Superior temporal gyrus (tissue), 1 donor: Measurements from ENCODE around the gene TTC12.

ENCODE experiments used
- DNase-seq: peaks from one replicate; pipeline ENCODE4 v3.0.0-alpha.2; 2016; ENCODE audit errors: extremely low spot score

The TTC12 gene

GRCh38 chr11:113329725-113330124 lies 15.3 kb downstream of the TTC12 start:
- DNase-seq: no peak

- no peak for DNase-seq
These were observed 17.1 kb downstream of the TTC12 start for GRCh38 chr11:113331441-113331840.

- DNase-seq: no peak
These were observed 17.6 kb downstream of the TTC12 start for GRCh38 chr11:113332023-113332422.

GRCh38 chr11:113332638-113333329 lies 18.4 kb downstream of the TTC12 start:
- DNase-seq: no peak

GRCh38 chr11:113334183-113334582 lies 19.8 kb downstream of the TTC12 start:
- no peak for DNase-seq

- no peak for DNase-seq
These were observed 24.3 kb downstream of the TTC12 start for GRCh38 chr11:113338730-113339129.

GRCh38 chr11:113339929-113340589 lies 25.7 kb downstream of the TTC12 start:
- no peak for DNase-seq

- DNase-seq: no peak
These were observed 27.2 kb downstream of the TTC12 start for GRCh38 chr11:113341388-113342165.

GRCh38 chr11:113345978-113346377 lies 31.6 kb downstream of the TTC12 start:
- DNase-seq: no peak

- DNase-seq: no peak
These were observed 35.1 kb downstream of the TTC12 start for GRCh38 chr11:113349528-113349927.

- no peak for DNase-seq
These were observed 36.1 kb downstream of the TTC12 start for GRCh38 chr11:113350336-113351067.

GRCh38 chr11:113351068-113351450 lies 36.7 kb downstream of the TTC12 start:
- no peak for DNase-seq

GRCh38 chr11:113351480-113351879 lies 37.1 kb downstream of the TTC12 start:
- DNase-seq: no peak

- DNase-seq: no peak
These were observed 41.8 kb downstream of the TTC12 start for GRCh38 chr11:113356203-113356602.

- no peak for DNase-seq
These were observed 49.0 kb downstream of the TTC12 start for GRCh38 chr11:113363406-113363805.

GRCh38 chr11:113363996-113364641 lies 49.7 kb downstream of the TTC12 start:
- no peak for DNase-seq

GRCh38 chr11:113365895-113366294 lies 51.5 kb downstream of the TTC12 start:
- no peak for DNase-seq

GRCh38 chr11:113369411-113369810 lies 55.0 kb downstream of the TTC12 start:
- DNase-seq: no peak

- DNase-seq: peak; percentile 45
These were observed 56.3 kb downstream of the TTC12 start for GRCh38 chr11:113370634-113371033.

GRCh38 chr11:113372309-113372708 lies 57.9 kb downstream of the TTC12 start:
- DNase-seq: no peak

- no peak for DNase-seq
These were observed 58.9 kb downstream of the TTC12 start for GRCh38 chr11:113373306-113373705.
